ENCODE measurements around the gene PTBP3.

PTBP3 gene

GRCh38 chr9:112295174-112295573 is 38.2 kb downstream of the PTBP3 start:
- Histone ChIP-seq H3K9me2 (replicated peaks; ENCODE audit: insufficient read depth, low read length) (no peaks in the 10 kb centered on the region), H4K20me1 (ENCODE audit: insufficient read depth, low read length) (no peaks in the 10 kb centered on the region), H3K9me3 (replicated peaks; ENCODE audit: insufficient read depth, low read length) (no peaks in the 10 kb centered on the region), H3K4me1 (ENCODE audit: low read length) (no peaks in the 10 kb centered on the region), H3K4me3 (ENCODE audit: low read length) (no peak overlapping the region), H3K79me2 (ENCODE audit: low read length) (peaks cover 24% of the 10 kb centered on the region), H3K27me3 (replicated peaks; ENCODE audit: insufficient read depth, low read length) (no peaks in the 10 kb centered on the region), H3K36me3 (replicated peaks; ENCODE audit: insufficient read depth, low read length) (no peaks in the 10 kb centered on the region; the same call in 1 of the 2 replicates), H3K9ac (ENCODE audit: low read length) (no peak overlapping the region), H3F3A (ENCODE audit: insufficient read depth, low read length) (no peaks in the 10 kb centered on the region), H3K4me2 (ENCODE audit: low read depth, low read length) (no peak overlapping the region), H3K27ac (ENCODE audit: low read length) (no peak overlapping the region), H2AFZ (ENCODE audit: low read length) (no peak overlapping the region)
- DNase-seq: no peak
- TF ChIP-seq EZH2phosphoT487 (IDR thresholded peaks at IDR 0.05; ENCODE audit: low read length) (no peak), EZH2 (optimal IDR thresholded peaks at IDR 0.05; ENCODE audit: low read depth, low read length) (no peak), CTCF (IDR thresholded peaks at IDR 0.05; ENCODE audit: low read length) (no peak)

GRCh38 chr9:112288029-112288428 is 45.4 kb downstream of the PTBP3 start:
- Histone ChIP-seq H3F3A (ENCODE audit: insufficient read depth, low read length) (no peaks in the 10 kb centered on the region), H3K9ac (ENCODE audit: low read length) (no peak overlapping the region), H3K27ac (ENCODE audit: low read length) (no peak overlapping the region), H2AFZ (ENCODE audit: low read length) (no peak overlapping the region), H3K4me2 (ENCODE audit: low read depth, low read length) (no peak overlapping the region), H3K9me3 (replicated peaks; ENCODE audit: insufficient read depth, low read length) (no peaks in the 10 kb centered on the region), H3K4me1 (ENCODE audit: low read length) (no peaks in the 10 kb centered on the region), H4K20me1 (ENCODE audit: insufficient read depth, low read length) (no peaks in the 10 kb centered on the region), H3K27me3 (replicated peaks; ENCODE audit: insufficient read depth, low read length) (no peaks in the 10 kb centered on the region), H3K36me3 (replicated peaks; ENCODE audit: insufficient read depth, low read length) (no peaks in the 10 kb centered on the region), H3K79me2 (ENCODE audit: low read length) (0 out of 2 replicates have a peak, but pooled peaks cover 3% of the 10 kb centered on the region), H3K4me3 (ENCODE audit: low read length) (no peak overlapping the region), H3K9me2 (replicated peaks; ENCODE audit: insufficient read depth, low read length) (no peaks in the 10 kb centered on the region)
- no peak for TF ChIP-seq EZH2phosphoT487 (IDR thresholded peaks at IDR 0.05; ENCODE audit: low read length)
- DNase-seq: no peak

GRCh38 chr9:112286926-112287325 is 46.5 kb downstream of the PTBP3 start:
- no peak overlapping the region for H3K9ac ChIP-seq (ENCODE audit: low read length)
- no peaks in the 10 kb centered on the region for H3K36me3 ChIP-seq (replicated peaks; ENCODE audit: insufficient read depth, low read length)
- 0 out of 2 replicates have a peak, but pooled peaks cover 3% of the 10 kb centered on the region for H3K79me2 ChIP-seq (ENCODE audit: low read length)
- H3K9me3 ChIP-seq (replicated peaks; ENCODE audit: insufficient read depth, low read length): no peaks in the 10 kb centered on the region
- H4K20me1 ChIP-seq (ENCODE audit: insufficient read depth, low read length): no peaks in the 10 kb centered on the region
- H3K9me2 ChIP-seq (replicated peaks; ENCODE audit: insufficient read depth, low read length): no peaks in the 10 kb centered on the region
- no peaks in the 10 kb centered on the region for H3K27me3 ChIP-seq (replicated peaks; ENCODE audit: insufficient read depth, low read length)
- H3K4me3 ChIP-seq (ENCODE audit: low read length): no peak overlapping the region
- H3K4me1 ChIP-seq (ENCODE audit: low read length): no peaks in the 10 kb centered on the region
- H3K27ac ChIP-seq (ENCODE audit: low read length): no peak overlapping the region
- no peak for DNase-seq
- no peak overlapping the region for H2AFZ ChIP-seq (ENCODE audit: low read length)
- H3F3A ChIP-seq (ENCODE audit: insufficient read depth, low read length): no peaks in the 10 kb centered on the region
- H3K4me2 ChIP-seq (ENCODE audit: low read depth, low read length): no peak overlapping the region
- no peak for TF ChIP-seq CTCF (IDR thresholded peaks at IDR 0.05; ENCODE audit: low read length)
- no peak for TF ChIP-seq EZH2 (optimal IDR thresholded peaks at IDR 0.05; ENCODE audit: low read depth, low read length)
- no peak for TF ChIP-seq EZH2phosphoT487 (IDR thresholded peaks at IDR 0.05; ENCODE audit: low read length)

GRCh38 chr9:112285056-112285455 is 48.4 kb downstream of the PTBP3 start:
- Histone ChIP-seq H3K4me1 (ENCODE audit: low read length) (no peaks in the 10 kb centered on the region), H3K36me3 (replicated peaks; ENCODE audit: insufficient read depth, low read length) (no peaks in the 10 kb centered on the region), H3K9me2 (replicated peaks; ENCODE audit: insufficient read depth, low read length) (no peaks in the 10 kb centered on the region), H3K79me2 (ENCODE audit: low read length) (no peaks in the 10 kb centered on the region), H4K20me1 (ENCODE audit: insufficient read depth, low read length) (no peaks in the 10 kb centered on the region), H3K4me2 (ENCODE audit: low read depth, low read length) (no peak overlapping the region), H2AFZ (ENCODE audit: low read length) (no peak overlapping the region), H3K27ac (ENCODE audit: low read length) (no peak overlapping the region), H3F3A (ENCODE audit: insufficient read depth, low read length) (no peaks in the 10 kb centered on the region), H3K27me3 (replicated peaks; ENCODE audit: insufficient read depth, low read length) (no peaks in the 10 kb centered on the region), H3K9me3 (replicated peaks; ENCODE audit: insufficient read depth, low read length) (no peaks in the 10 kb centered on the region), H3K9ac (ENCODE audit: low read length) (no peak overlapping the region), H3K4me3 (ENCODE audit: low read length) (no peak overlapping the region)
- DNase-seq: no peak
- TF ChIP-seq EZH2phosphoT487 (IDR thresholded peaks at IDR 0.05; ENCODE audit: low read length) (no peak), CTCF (IDR thresholded peaks at IDR 0.05; ENCODE audit: low read length) (no peak), EZH2 (optimal IDR thresholded peaks at IDR 0.05; ENCODE audit: low read depth, low read length) (no peak)

Measured in MM.1S (cell line).